VCaP (cell line): ENCODE results near the gene GALK1.

ENCODE experiments used
- H3K27ac ChIP-seq: fragments of 450-650 bp; 2 replicates; pipeline ENCODE4 v1.5.1; 2017
- CTCF ChIP-seq: fragments of 450-650 bp; conservative IDR thresholded peaks from 2 replicates; pipeline ENCODE4 v1.5.1; 2017; ENCODE audit warnings: mild to moderate bottlenecking, moderate library complexity

GALK1 gene

GRCh38 chr17:75776386-75777295 lies 11.6 kb upstream of the GALK1 start:
- TF ChIP-seq CTCF = no peak

GRCh38 chr17:75774991-75775668 lies 10.1 kb upstream of the GALK1 start:
- no peak overlapping the region for H3K27ac ChIP-seq
- no peak for TF ChIP-seq CTCF

More at GRCh38 chr17:75776386-75777295, 11.6 kb upstream of the GALK1 start:
- H3K27ac ChIP-seq = peak overlapping the region; percentile 31

GRCh38 chr17:75774471-75774990 lies 9.5 kb upstream of the GALK1 start:
- H3K27ac ChIP-seq = no peak overlapping the region
- TF ChIP-seq CTCF = no peak

- TF ChIP-seq CTCF = no peak
- no peak overlapping the region for H3K27ac ChIP-seq
Measured at GRCh38 chr17:75773808-75774470, 8.9 kb upstream of the GALK1 start.

GRCh38 chr17:75773121-75773807 lies 8.3 kb upstream of the GALK1 start:
- H3K27ac ChIP-seq = no peak overlapping the region
- TF ChIP-seq CTCF = no peak

GRCh38 chr17:75771334-75772281 lies 6.6 kb upstream of the GALK1 start:
- peak; percentile 38 for TF ChIP-seq CTCF
- H3K27ac ChIP-seq = no peak overlapping the region
